Measurements from ENCODE around the gene ZSWIM5. TPM values are rescaled to one million over a fixed set of nuclear protein-coding genes. Genes with fewer than 3 reads are reported as not detected.

The ZSWIM5 gene
- total RNA-seq, result under 0.01 and 0.14 TPM in 2 replicates

GRCh38 chr1:45205910-45206721, at the start of gene ZSWIM5:
Gene ZSWIM5 (minus strand): TSS chr1:45206605. CDS start chr1:45206350, 255 bp downstream.

GRCh38 chr1:45011837-45012638, 194.4 kb downstream of the ZSWIM5 start, which contains the start of gene UROD:
Gene UROD (plus strand): TSS chr1:45012254. CDS start chr1:45012266, 12 bp downstream.

GRCh38 chr1:45010855-45011811, 195.3 kb downstream of the ZSWIM5 start, which contains the start of gene HECTD3:
Gene HECTD3 (minus strand): TSS chr1:45011324. CDS start chr1:45011257, 67 bp downstream.

Other genes with a start within 250 kb of the ZSWIM5 start
- gene EIF2B3, start 220.0 kb downstream of the ZSWIM5 start, total RNA-seq, result 22.2 and 33.5 TPM in 2 replicates
- gene HECTD3, start 195.3 kb downstream of the ZSWIM5 start, total RNA-seq, result 16.1 and 35.2 TPM in 2 replicates
- gene UROD, start 194.4 kb downstream of the ZSWIM5 start, total RNA-seq, result 78.8 and 94.7 TPM in 2 replicates
- 0.34 and 0.50 TPM in 2 replicates for gene HPDL, start 120.3 kb upstream of the ZSWIM5 start, total RNA-seq
- gene TOE1, start 133.6 kb upstream of the ZSWIM5 start, total RNA-seq, result 7.9 and 8.0 TPM in 2 replicates
- gene MUTYH, start 133.8 kb upstream of the ZSWIM5 start, total RNA-seq, result 11.9 and 14.7 TPM in 2 replicates

All from nasal cavity respiratory epithelium epithelial cell of viscerocranial mucosa (primary cell).